Measurements from ENCODE around the gene ARHGAP26.

Gene ARHGAP26

GRCh38 chr5:143054480-143054941, 284.3 kb downstream of the ARHGAP26 start:
- DNase-seq = peak; percentile 41

- peak; percentile 41 for DNase-seq
These were observed 285.6 kb downstream of the ARHGAP26 start for GRCh38 chr5:143055596-143056338.

GRCh38 chr5:143056339-143056704, 286.1 kb downstream of the ARHGAP26 start:
- DNase-seq = no peak

GRCh38 chr5:143056792-143057579, 286.8 kb downstream of the ARHGAP26 start:
- DNase-seq = no peak

GRCh38 chr5:143057580-143057999, 287.4 kb downstream of the ARHGAP26 start:
- no peak for DNase-seq

- DNase-seq = no peak
These were observed 289.2 kb downstream of the ARHGAP26 start for GRCh38 chr5:143059355-143059754.

GRCh38 chr5:143059976-143060765, 290.0 kb downstream of the ARHGAP26 start:
- no peak for DNase-seq

GRCh38 chr5:143061161-143061945, 291.2 kb downstream of the ARHGAP26 start:
- no peak for DNase-seq

- DNase-seq = no peak
These were observed 292.2 kb downstream of the ARHGAP26 start for GRCh38 chr5:143062379-143062778.

- no peak for DNase-seq
These were observed 293.2 kb downstream of the ARHGAP26 start for GRCh38 chr5:143063175-143063970.

GRCh38 chr5:143064218-143064641, 294.1 kb downstream of the ARHGAP26 start:
- DNase-seq = no peak

GRCh38 chr5:143064676-143065075, 294.5 kb downstream of the ARHGAP26 start:
- DNase-seq = no peak

GRCh38 chr5:143065185-143065965, 295.2 kb downstream of the ARHGAP26 start:
- no peak for DNase-seq

GRCh38 chr5:143065996-143066522, 295.9 kb downstream of the ARHGAP26 start:
- no peak for DNase-seq

GRCh38 chr5:143066556-143067281, 296.5 kb downstream of the ARHGAP26 start:
- DNase-seq = no peak

GRCh38 chr5:143068712-143069111, 298.5 kb downstream of the ARHGAP26 start:
- DNase-seq = no peak

GRCh38 chr5:143071927-143072326, 301.8 kb downstream of the ARHGAP26 start:
- DNase-seq = no peak

GRCh38 chr5:143072734-143073133, 302.6 kb downstream of the ARHGAP26 start:
- DNase-seq = no peak

GRCh38 chr5:143073766-143074165, 303.6 kb downstream of the ARHGAP26 start:
- no peak for DNase-seq

Data from CD4-positive, alpha-beta T cell treated with Interleukin-4 for 4 hours (primary cell).